ENCODE data around the gene PPIB.
"Not testable (repeated sequence)": the region's sequence is repeated elsewhere in the genome, so short reads cannot be mapped to it uniquely, and the experiment has no call there.

The PPIB gene

DNA sequence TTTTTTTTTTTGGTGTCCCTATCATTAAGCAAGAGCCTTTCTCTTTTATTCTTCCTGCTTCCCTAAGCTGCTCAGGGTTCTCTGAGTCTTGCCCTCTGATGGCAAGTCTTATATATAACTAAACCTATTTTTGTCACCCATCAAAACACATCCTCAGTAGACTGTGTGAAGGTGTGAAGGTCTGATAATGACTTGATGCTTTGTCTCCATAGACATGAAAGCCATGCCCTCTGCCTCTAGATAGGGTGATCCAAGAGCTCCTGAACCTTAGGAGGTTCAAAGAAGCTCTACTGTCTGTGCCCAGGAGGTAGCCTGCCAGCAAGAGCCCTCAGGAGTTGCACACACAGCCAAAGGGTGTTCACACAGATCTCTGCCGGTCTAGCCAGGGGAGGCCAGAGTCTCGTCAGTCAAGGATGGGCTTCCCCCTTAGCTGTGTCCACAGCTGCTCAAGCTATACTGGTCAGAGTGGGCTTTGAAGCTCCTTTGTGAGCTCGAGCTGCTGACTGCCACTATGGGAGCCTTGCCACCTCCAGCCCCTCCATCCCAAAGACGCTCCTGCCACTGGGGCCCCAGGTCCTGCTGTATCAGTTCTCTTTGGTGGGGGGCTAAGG lies 24.4 kb downstream of the PPIB start:
- no peak for DNase-seq

- DNase-seq, result no peak
These were observed 25.5 kb downstream of the PPIB start for GRCh38 chr15:64137226-64137833.

DNA sequence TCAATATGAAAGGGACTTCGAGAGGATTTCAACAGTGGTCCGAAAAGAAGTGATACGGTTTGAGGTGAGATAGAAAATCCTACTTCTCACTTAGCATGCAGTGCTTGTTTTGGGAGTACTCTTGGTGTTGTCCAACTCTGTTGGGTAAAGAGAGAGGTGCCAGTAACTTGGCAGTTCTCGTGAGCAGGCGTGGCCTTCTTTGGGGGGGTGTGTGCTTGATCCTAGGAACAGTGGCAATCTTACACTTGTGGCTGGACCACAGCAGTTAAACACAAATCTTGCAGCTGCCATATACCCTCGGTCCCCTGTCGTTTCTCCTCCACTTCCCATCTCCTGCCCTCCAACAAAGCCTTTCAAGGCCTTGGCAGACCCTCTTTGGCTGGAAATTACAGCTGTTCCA lies 26.5 kb downstream of the PPIB start:
- DNase-seq, result no peak

DNA sequence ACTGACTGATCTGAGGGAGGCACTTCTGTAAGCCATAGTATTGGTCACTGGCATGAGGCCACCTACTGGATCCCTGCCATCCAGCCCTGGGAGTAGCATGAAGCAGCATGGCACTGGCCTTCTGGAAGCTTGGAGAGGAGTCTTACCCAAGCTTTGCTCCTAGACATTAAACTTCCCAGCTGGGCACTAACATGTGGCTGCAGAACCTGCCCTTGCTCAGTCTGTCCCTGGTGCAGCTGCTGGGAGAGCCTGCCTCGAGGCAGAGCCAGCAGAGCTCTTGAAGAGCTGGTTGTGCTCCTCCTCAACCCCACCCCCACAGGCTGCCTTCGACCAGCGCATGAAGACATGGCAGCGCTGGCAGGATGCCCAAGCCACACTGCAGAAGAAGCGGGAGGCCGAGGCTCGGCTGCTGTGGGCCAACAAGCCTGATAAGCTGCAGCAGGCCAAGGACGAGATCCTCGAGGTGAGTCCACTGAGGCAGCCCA lies 28.4 kb downstream of the PPIB start:
- no peak for DNase-seq

- peak in 1 of 4 experiments; percentile 28 for DNase-seq
These were observed 29.0 kb downstream of the PPIB start for GRCh38 chr15:64133623-64134344.

- no peak for DNase-seq
These were observed 30.6 kb downstream of the PPIB start for GRCh38 chr15:64132217-64132616.

- peak in 3 of 4 experiments; percentile 38 to 42 (median 41) for DNase-seq
These were observed 31.3 kb downstream of the PPIB start for GRCh38 chr15:64131547-64131946.

DNA sequence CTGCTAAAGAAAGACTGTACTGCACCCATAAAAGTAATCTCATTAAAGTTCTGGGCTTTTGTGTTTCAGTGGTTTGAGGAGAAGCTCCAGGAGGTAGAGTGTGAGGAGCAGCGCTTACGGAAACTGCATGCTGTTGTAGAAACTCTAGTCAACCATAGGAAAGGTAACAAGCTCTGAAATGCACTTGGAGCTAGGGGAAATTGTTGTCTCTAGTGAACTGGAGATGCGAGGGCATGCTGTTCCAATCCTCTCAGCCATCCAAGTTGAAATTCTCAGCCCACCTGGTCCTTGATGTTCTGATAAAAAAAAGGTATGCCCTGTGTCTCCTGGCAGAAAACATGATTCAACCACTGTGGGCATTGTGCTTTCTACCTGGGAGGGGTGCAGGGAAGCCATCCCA lies 32.7 kb downstream of the PPIB start:
- no peak for DNase-seq

- no peak for DNase-seq
These were observed 35.1 kb downstream of the PPIB start for GRCh38 chr15:64127521-64128270.

GRCh38 chr15:64125978-64126377 lies 36.8 kb downstream of the PPIB start:
- no peak for DNase-seq

GRCh38 chr15:64122936-64123351 lies 39.9 kb downstream of the PPIB start:
- DNase-seq, result no peak

- DNase-seq, result no peak
These were observed 40.4 kb downstream of the PPIB start for GRCh38 chr15:64122444-64122843.

- DNase-seq, result no peak
These were observed 41.2 kb downstream of the PPIB start for GRCh38 chr15:64121614-64122013.

DNA sequence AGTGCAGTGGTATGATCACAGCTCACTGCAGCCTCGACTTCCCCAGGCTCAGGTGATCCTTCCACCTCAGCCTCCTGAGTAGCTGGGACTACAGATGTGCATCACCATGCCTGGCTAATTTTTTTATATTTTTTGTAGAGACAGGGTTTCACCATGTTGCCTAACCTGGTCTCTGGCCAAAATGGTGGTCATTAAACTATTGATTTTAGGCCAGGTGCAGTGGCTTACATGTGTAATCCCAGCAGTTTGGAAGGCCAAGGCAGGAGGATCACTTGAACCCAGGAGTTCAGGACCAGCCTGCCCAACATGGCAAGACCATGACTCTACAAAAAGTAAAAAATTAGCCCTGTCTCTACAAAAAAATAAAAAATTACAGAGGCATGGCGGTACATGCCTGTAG lies 42.5 kb downstream of the PPIB start:
- not testable (repeated sequence) for DNase-seq

- DNase-seq, result no peak
These were observed 44.9 kb downstream of the PPIB start for GRCh38 chr15:64117759-64118487.

DNA sequence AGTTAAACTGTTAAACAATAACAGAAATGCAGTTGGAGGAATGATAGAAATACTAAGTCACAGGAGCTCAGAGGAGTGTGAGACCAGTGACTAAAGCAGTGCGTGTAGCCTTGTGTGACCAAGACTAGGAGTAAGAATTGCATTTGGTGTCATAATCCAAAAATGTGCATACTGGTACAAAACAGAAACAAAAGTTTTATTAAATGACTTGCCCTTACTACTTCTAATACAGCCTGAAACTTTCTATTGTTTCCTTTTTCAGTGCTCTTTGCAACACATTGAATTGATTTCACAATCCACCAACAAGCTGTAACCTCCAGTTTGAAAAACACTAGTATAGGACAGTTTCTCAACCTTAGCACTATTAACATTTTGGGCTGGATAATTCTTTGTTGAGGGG lies 49.9 kb downstream of the PPIB start:
- DNase-seq, result peak in 3 of 4 experiments; percentile 39 to 70 (median 70)

DNA sequence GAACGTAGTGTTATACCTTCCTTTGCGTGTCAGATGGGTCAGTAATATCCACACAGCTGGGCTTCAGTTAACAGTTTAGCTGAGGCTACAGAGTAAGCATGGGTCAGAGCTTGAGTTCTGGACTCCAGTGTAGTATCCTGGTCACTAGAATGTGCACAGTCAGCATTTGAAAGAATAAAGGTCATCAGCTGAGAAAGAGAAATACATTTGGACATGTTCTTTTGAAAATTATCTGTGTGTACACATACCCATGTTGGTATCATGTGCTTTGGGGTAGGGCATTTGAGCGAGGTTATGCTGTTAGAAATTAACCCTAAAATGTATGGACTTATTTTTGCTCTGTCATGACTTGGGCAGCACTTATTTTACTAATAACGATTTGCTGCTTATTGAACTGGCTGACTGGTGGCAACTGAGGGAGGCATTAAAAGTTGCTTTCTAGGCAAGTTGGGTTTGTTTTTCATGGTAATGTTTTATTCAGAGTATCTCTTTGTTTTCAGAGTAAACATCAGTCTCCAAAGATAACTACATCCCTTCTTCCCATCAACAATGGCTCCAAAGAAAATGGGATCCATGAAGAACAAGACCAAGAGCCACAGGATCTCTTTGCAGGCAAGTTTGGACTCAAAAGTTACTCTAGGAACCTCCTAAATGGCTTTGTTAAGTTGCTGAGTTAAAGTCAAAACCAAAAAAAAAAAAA lies 50.6 kb downstream of the PPIB start:
- DNase-seq, result peak in 1 of 4 experiments; percentile 38

DNA sequence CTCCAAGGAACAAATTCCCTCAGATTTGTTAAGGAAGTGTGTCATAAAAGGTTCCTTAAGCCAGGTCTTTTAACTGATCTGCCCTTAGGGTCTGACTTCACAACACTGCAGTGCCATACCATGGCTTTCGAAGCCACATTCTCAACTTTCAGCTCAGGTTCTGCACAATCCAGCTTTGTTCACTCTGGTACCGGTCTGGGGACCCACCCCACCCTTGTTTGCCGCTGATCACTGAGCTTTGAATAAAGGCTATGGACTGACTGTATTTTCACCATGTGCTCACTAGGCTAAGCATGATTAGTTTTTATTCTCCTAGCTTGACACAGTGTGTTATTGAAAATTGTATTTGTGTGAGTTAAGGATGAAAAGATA lies 51.2 kb downstream of the PPIB start:
- DNase-seq, result no peak

DNA sequence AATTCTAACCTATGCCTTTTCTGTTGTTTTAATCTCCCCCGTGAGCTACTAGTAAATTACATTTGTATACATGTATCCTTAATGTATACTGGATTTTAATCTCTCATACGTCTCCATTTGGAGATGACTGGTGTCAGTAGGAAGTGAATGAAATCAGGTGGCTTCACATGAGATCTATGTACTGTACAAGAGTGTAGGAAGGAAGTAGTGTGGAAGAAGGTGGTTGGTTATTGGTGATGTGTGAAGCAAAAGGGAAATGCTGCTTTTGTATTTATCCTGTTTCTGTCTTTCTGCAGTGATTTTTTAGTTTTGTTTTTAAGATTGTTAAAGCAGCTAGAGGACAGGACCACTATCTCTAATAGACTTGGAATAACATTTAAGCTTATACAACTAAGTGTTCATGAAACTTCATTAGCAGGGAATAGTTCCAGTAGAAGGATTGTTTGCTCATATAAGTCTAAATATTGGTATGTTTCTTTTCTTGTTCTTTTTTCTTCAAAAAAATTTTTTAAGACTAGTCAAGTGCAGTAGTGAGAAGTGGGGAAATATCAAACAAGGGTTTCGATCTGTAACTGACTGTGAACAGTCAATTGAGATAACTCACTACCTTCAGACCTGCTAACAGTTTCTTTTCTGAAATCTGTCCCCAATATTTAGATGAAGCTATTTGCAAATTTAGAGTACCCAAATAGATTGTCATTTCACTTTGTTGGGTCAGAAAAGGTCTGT lies 51.7 kb downstream of the PPIB start:
- DNase-seq, result peak in 2 of 4 experiments; percentile 46

GRCh38 chr15:64110108-64110701 lies 52.6 kb downstream of the PPIB start:
- DNase-seq, result not testable (repeated sequence)

- no peak for DNase-seq
These were observed 55.5 kb downstream of the PPIB start for GRCh38 chr15:64107337-64107736.
